Brain microvascular endothelial cell (primary cell): Measurements from ENCODE around the gene MT1G.

Experiments
- DNase-seq: peaks from one replicate; pipeline ENCODE4 v3.0.0-alpha.2; 2020
- H3K27ac ChIP-seq: fragments of 250-450 bp; sonication (Bioruptor Pico); 2 replicates; pipeline ENCODE4 v1.5.1; 2020; ENCODE audit warnings: mild to moderate bottlenecking, moderate library complexity
- H3K27me3 ChIP-seq: fragments of 250-450 bp; sonication (Bioruptor Pico); replicated peaks from 2 replicates; pipeline ENCODE4 v1.5.1; 2020; ENCODE audit warnings: mild to moderate bottlenecking
- H3K36me3 ChIP-seq: fragments of 250-450 bp; sonication (Bioruptor Pico); replicated peaks from 2 replicates; pipeline ENCODE4 v1.5.1; 2020; ENCODE audit warnings: mild to moderate bottlenecking
- H3K4me3 ChIP-seq: 2 replicates; pipeline ENCODE4 v1.5.1; 2011; ENCODE audit warnings: low read depth, mild to moderate bottlenecking, control low read depth, low read length, moderate library complexity
- CTCF ChIP-seq: IDR thresholded peaks from 2 replicates; pipeline ENCODE4 v1.5.1; 2011; ENCODE audit warnings: low read depth, mild to moderate bottlenecking, moderate library complexity, low read length, control low read depth, inconsistent platforms; ENCODE audit errors: missing control alignments
- in situ Hi-C: cut with HindIII; loops from 2 replicates; pipeline ENCODE4 v1.10.0; 2017; ENCODE audit warnings: low sequenced_read_pairs, low pct_ligation_motif_present

The MT1G gene

DNA sequence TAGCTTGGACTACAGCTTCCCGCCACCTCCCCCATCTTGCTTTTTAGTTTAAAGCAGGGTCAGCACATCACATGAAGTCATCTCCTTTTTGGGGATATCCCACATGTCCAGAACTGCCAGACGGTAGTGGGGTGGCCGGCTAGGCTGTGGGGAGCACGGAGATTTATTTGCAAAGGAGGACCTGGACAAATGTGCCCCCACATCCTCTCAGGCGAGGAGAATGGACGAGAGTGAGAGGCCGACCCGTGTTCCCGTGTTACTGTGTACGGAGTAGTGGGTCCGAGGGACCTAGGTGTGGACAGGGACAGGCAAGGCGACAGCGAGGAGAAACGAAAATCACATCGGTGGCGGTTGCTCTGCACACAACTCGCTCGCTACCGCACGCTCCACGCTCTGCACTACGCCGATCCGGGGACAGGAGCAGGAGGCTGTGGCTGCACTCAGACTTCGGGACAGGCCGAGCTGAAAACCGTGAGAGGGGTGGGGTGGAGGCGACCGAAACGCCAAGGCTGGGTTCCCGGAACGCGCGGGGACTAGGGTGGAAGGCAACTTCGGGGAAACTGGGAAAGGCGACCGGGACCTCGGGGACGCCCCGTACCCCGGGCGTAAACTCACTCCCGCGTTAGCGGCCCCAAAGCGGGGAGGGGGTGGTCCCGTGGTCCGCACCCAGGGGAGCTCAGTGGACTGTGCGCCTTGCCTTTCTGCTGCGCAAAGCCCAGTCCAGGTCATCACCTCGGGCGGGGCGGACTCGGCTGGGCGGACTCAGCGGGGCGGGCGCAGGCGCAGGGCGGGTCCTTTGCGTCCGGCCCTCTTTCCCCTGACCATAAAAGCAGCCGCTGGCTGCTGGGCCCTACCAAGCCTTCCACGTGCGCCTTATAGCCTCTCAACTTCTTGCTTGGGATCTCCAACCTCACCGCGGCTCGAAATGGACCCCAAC, 29.8 kb downstream of the MT1G start, which contains the start of gene MT1A:
Gene MT1A, plus strand, starts transcription at position 853 of the 937 bp plus-strand sequence. Its CDS starts 73 bp downstream, at position 926.
- DNase-seq: no peak
- Histone ChIP-seq H3K27ac (no peak within 1 kb of the TSS), H3K4me3 (peak within 1 kb of the TSS; percentile 59), H3K36me3 (no peaks in the 10 kb centered on the region), H3K27me3 (peaks cover 30% of the 10 kb centered on the region)
- in situ Hi-C loops: no loop called here
- no peak for TF ChIP-seq CTCF

DNA sequence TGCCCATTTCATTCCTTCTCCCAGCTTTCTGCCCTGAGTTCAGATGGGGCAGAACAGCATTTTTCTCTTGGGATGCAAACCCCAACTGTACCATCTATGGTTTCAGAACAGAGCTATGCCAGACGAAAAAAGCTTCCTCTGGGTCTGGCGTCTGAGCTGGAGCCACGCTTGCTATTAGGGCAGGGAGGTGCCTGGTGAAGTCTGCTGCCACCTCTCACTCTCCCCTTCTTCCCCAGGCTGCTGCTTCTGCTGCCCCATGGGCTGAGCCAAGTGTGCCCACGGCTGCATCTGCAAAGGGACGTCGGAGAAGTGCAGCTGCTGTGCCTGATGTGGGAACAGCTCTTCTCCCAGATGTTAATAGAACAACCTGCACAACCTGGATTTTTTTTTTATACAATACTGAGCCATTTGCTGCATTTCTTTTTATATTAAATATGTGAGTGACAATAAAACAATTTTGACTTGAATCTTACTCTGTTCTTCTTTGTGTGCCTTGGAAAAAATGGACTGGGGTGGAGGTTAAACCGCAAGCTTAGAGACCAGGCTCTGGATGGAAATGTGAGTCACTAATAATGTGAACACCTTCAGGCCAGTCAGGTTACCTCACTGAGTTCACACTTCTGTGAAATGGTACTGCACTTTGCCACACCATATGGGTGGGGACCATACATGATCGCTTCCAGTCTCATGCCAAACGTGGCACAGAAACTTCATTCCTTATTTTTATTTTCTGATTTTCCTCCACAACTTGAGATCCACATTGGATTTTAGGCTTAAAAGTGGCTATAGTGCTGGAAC, 31.1 kb downstream of the MT1G start:
- H3K27me3 ChIP-seq: peaks cover 32% of the 10 kb centered on the region
- no peak overlapping the region for H3K4me3 ChIP-seq
- DNase-seq: no peak
- in situ Hi-C loops: no loop called here
- H3K27ac ChIP-seq: no peak overlapping the region
- no peak for TF ChIP-seq CTCF
- H3K36me3 ChIP-seq: no peaks in the 10 kb centered on the region

DNA sequence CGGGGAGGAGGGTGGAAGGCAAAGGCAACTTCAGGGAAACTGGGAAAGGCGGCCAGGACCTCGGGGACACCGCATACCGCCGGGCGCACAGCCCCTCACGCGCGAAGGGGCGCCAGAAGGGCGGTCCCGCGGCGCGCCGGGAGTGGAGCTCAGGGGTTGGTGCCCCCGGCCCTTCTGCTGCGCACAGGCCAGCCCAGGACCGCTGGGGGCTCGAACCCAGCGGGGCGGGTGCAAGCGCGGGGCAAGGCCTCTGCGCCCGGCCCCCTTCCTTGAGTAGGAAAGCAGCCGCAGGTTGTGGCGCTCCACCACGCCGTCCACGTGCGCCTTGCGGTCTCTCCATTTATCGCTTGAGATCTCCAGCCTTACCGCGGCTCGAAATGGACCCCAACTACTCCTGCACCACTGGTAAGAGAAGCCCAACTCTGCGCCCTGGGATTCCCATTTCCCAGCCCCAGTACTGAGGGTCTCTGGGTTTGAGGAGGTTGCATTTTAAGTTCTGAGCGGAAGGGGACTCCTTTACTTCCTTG, 32.4 kb downstream of the MT1G start:
- Histone ChIP-seq H3K27ac (no peak overlapping the region), H3K36me3 (no peaks in the 10 kb centered on the region), H3K4me3 (peak overlapping the region; percentile 37), H3K27me3 (peaks cover 32% of the 10 kb centered on the region)
- in situ Hi-C loops: no loop called here
- TF ChIP-seq CTCF: no peak
- no peak for DNase-seq

DNA sequence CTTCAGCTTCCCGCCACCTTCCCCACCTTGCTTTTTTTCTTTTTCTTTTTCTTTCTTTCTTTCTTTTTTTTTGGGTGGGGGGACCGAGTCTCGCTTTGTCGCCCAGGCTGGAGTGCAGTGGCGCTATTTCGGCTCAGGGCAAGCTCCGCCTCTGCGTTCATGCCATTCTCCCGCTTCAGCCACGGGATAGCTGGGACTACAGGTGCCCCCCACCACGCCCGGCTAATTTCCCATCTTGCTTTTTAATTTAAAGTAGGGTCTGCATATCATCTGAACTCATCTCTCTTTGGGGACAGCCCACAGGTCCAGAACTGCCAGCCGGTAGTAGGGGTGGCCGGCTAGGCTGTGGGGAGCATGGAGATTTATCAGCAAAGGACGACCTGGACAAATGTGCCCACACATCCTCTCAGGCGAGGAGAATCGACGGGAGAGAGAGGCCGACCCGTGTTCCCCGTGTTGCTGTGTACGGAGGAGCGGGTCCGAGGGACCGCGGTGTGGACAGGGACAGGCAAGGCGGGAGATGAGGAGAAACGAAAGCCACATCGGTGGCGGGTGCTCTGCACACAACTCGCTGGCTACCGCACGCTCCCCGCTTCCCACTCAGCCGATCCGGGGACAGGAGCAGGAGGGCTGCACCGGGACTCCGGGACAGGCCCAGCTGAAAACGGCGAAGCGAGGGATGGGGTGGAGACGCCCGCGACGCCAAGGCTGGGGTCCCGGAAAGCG, 33.0 kb downstream of the MT1G start:
- H3K36me3 ChIP-seq: no peaks in the 10 kb centered on the region
- no peak overlapping the region for H3K27ac ChIP-seq
- DNase-seq: no peak
- H3K4me3 ChIP-seq: peak overlapping the region; percentile 37
- in situ Hi-C loops: no loop called here
- peaks cover 32% of the 10 kb centered on the region for H3K27me3 ChIP-seq
- no peak for TF ChIP-seq CTCF

- DNase-seq: no peak
- in situ Hi-C loops: no loop called here
- no peaks in the 10 kb centered on the region for H3K36me3 ChIP-seq
- peaks cover 32% of the 10 kb centered on the region for H3K27me3 ChIP-seq
- no peak overlapping the region for H3K4me3 ChIP-seq
- no peak for TF ChIP-seq CTCF
- no peak overlapping the region for H3K27ac ChIP-seq
Observed at GRCh38 chr16:56633535-56633934, 34.3 kb downstream of the MT1G start.
